GM23338 (cell line): ENCODE measurements around the gene FLNC. TPM values are rescaled to one million over a fixed set of nuclear protein-coding genes. Genes with fewer than 3 reads are reported as not detected.

Experiments
- ATAC-seq: fragments of 200-7000 bp; cut with Tn5 transposase; 3 replicates; pipeline ENCODE4 v1.9.1; 2020
- DNase-seq: peaks from one replicate; pipeline ENCODE4 v3.0.0-alpha.2; 2015; ENCODE audit warnings: low spot score
- H2AFZ ChIP-seq: fragments of 200-600 bp; sonication (generic); 2 replicates; pipeline ENCODE4 v1.8.0; 2016; ENCODE audit warnings: antibody characterized with exemption, mild to moderate bottlenecking, moderate library complexity
- H3F3A ChIP-seq: fragments of 200-600 bp; sonication (generic); replicated peaks from 2 replicates; pipeline ENCODE4 v1.8.0; 2017; ENCODE audit warnings: antibody characterized with exemption, mixed run types, low read depth
- H3K27ac ChIP-seq: fragments of 200-600 bp; sonication (generic); 2 replicates; pipeline ENCODE4 v1.6.1; 2016; ENCODE audit warnings: low read depth
- H3K27me3 ChIP-seq: fragments of 200-600 bp; sonication (generic); 2 replicates; pipeline ENCODE4 v1.8.0; 2016; ENCODE audit warnings: mild to moderate bottlenecking, mixed run types, moderate library complexity; ENCODE audit not compliant: insufficient read depth
- H3K36me3 ChIP-seq: fragments of 200-600 bp; sonication (generic); 2 replicates; pipeline ENCODE4 v1.8.0; 2016; ENCODE audit warnings: mild to moderate bottlenecking; ENCODE audit not compliant: insufficient read depth
- H3K4me1 ChIP-seq: fragments of 200-600 bp; sonication (generic); 2 replicates; pipeline ENCODE4 v1.8.0; 2016; ENCODE audit warnings: mild to moderate bottlenecking, moderate library complexity; ENCODE audit not compliant: insufficient read depth
- H3K4me2 ChIP-seq: fragments of 200-600 bp; sonication (generic); 2 replicates; pipeline ENCODE4 v1.7.1; 2017; ENCODE audit warnings: mixed run types
- H3K4me3 ChIP-seq: fragments of 200-600 bp; sonication (generic); 2 replicates; pipeline ENCODE4 v1.6.1; 2016; ENCODE audit warnings: mixed run types
- H3K79me2 ChIP-seq: fragments of 200-600 bp; sonication (generic); replicated peaks from 2 replicates; pipeline ENCODE4 v1.8.0; 2017; ENCODE audit warnings: mild to moderate bottlenecking; ENCODE audit not compliant: insufficient read depth
- H3K9me2 ChIP-seq: fragments of 200-600 bp; sonication (generic); 2 replicates; pipeline ENCODE4 v1.8.0; 2017; ENCODE audit not compliant: insufficient read depth
- H4K20me1 ChIP-seq: fragments of 200-600 bp; sonication (generic); replicated peaks from 2 replicates; pipeline ENCODE4 v1.8.0; 2017; ENCODE audit warnings: mild to moderate bottlenecking; ENCODE audit not compliant: insufficient read depth
- H3K27ac Mint-ChIP-seq: 2 replicates; pipeline ENCODE4 v1.8.0; 2020; ENCODE audit warnings: inconsistent platforms, mild to moderate bottlenecking, moderate library complexity, mixed read lengths
- H3K27me3 Mint-ChIP-seq: 3 replicates; pipeline ENCODE4 v1.8.0; 2022; ENCODE audit warnings: low read depth, mild to moderate bottlenecking, moderate library complexity, mixed read lengths, inconsistent platforms; ENCODE audit not compliant: insufficient read depth, poor library complexity
- H3K36me3 Mint-ChIP-seq: 3 replicates; pipeline ENCODE4 v1.8.0; 2021; ENCODE audit warnings: low read depth, mild to moderate bottlenecking, inconsistent platforms, moderate library complexity, mixed read lengths
- H3K4me1 Mint-ChIP-seq: 3 replicates; pipeline ENCODE4 v1.8.0; 2020; ENCODE audit warnings: mild to moderate bottlenecking, inconsistent platforms, mixed read lengths
- H3K4me3 Mint-ChIP-seq: 3 replicates; pipeline ENCODE4 v1.8.0; 2021; ENCODE audit warnings: moderate library complexity, mild to moderate bottlenecking, inconsistent platforms, mixed read lengths
- H3K9me3 Mint-ChIP-seq: 3 replicates; pipeline ENCODE4 v1.8.0; 2020; ENCODE audit warnings: moderate library complexity, mild to moderate bottlenecking, inconsistent platforms, mixed read lengths
- CREB1 ChIP-seq: fragments of 250-450 bp; sonication (Bioruptor Pico); IDR thresholded peaks from 2 replicates; pipeline ENCODE4 v1.5.0; 2020; ENCODE audit warnings: low read depth, mild to moderate bottlenecking, moderate library complexity
- EZH2 ChIP-seq: fragments of 200-600 bp; sonication (generic); IDR thresholded peaks from one replicate; pipeline ENCODE4 v1.8.0; 2017; ENCODE audit warnings: antibody characterized with exemption, mild to moderate bottlenecking, low read depth; ENCODE audit not compliant: unreplicated experiment
- EZH2phosphoT487 ChIP-seq: fragments of 200-600 bp; sonication (generic); IDR thresholded peaks from one replicate; pipeline ENCODE4 v1.8.1; 2018; ENCODE audit warnings: antibody characterized with exemption; ENCODE audit not compliant: unreplicated experiment
- JUNB ChIP-seq: IDR thresholded peaks from one replicate; pipeline ENCODE4 v1.6.1; 2016; ENCODE audit warnings: antibody characterized with exemption; ENCODE audit not compliant: unreplicated experiment
- NANOG ChIP-seq: IDR thresholded peaks from 2 replicates; pipeline ENCODE4 v1.6.1; 2016; ENCODE audit warnings: antibody characterized with exemption, borderline replicate concordance
- POLR2AphosphoS5 ChIP-seq: IDR thresholded peaks from 2 replicates; pipeline ENCODE4 v1.6.1; 2016; ENCODE audit warnings: antibody characterized with exemption, low read depth
- STAT1 ChIP-seq: IDR thresholded peaks from one replicate; pipeline ENCODE4 v1.6.1; 2016; ENCODE audit warnings: antibody characterized with exemption; ENCODE audit not compliant: unreplicated experiment
- ZNF114 ChIP-seq: fragments of 250-450 bp; sonication (Bioruptor Pico); IDR thresholded peaks from 2 replicates; pipeline ENCODE4 v1.5.0; 2020; ENCODE audit warnings: mild to moderate bottlenecking, moderate library complexity
- ZNF331 ChIP-seq: fragments of 250-450 bp; sonication (Bioruptor Pico); IDR thresholded peaks from 2 replicates; pipeline ENCODE4 v1.5.0; 2020; ENCODE audit warnings: low read depth, mild to moderate bottlenecking, moderate library complexity
- polyA plus RNA-seq: library from polyadenylated mRNA; unstranded; fragments of >200 nt; fragmentation: Nextera tagmentation; extraction: Ambion mirVana; gene quantifications from 2 replicates; pipeline ENCODE4 v1.2.1, GENCODE V29; 2016
- total RNA-seq: library from RNA; depleted of rRNA; stranded (reverse); fragments of >200 nt; shearing (Covaris generic); gene quantifications from 2 replicates; pipeline ENCODE4 v1.2.3, GENCODE V29; 2014
- TF ChIP-seq, protein P1 (sequence below), 2 experiments: fragments of 200-600 bp in 1 of 2; sonication (generic) in 1 of 2; conservative IDR thresholded peaks; 2 replicates each; pipeline versions ENCODE4 v1.5.1 to v1.6.1; 2016 to 2017; ENCODE audit warnings: antibody characterized with exemption in 2 of 2, low read depth in 2 of 2, mild to moderate bottlenecking in 2 of 2, moderate library complexity in 1 of 2
- TF ChIP-seq, protein P2 (sequence below): IDR thresholded peaks from one replicate; pipeline ENCODE4 v1.6.1; 2018; ENCODE audit warnings: antibody characterized with exemption; ENCODE audit not compliant: unreplicated experiment
- TF ChIP-seq, protein P3 (sequence below): fragments of 250-450 bp; sonication (Bioruptor Pico); IDR thresholded peaks from 2 replicates; pipeline ENCODE4 v1.5.0; 2020; ENCODE audit warnings: mild to moderate bottlenecking, moderate library complexity
- TF ChIP-seq, protein P4 (sequence below): IDR thresholded peaks from 2 replicates; pipeline ENCODE4 v1.6.1; 2016; ENCODE audit warnings: antibody characterized with exemption

The FLNC gene
- total and polyA plus RNA-seq, 2 experiments from 2014 or later, result 0.65 to 11.8 TPM

DNA sequence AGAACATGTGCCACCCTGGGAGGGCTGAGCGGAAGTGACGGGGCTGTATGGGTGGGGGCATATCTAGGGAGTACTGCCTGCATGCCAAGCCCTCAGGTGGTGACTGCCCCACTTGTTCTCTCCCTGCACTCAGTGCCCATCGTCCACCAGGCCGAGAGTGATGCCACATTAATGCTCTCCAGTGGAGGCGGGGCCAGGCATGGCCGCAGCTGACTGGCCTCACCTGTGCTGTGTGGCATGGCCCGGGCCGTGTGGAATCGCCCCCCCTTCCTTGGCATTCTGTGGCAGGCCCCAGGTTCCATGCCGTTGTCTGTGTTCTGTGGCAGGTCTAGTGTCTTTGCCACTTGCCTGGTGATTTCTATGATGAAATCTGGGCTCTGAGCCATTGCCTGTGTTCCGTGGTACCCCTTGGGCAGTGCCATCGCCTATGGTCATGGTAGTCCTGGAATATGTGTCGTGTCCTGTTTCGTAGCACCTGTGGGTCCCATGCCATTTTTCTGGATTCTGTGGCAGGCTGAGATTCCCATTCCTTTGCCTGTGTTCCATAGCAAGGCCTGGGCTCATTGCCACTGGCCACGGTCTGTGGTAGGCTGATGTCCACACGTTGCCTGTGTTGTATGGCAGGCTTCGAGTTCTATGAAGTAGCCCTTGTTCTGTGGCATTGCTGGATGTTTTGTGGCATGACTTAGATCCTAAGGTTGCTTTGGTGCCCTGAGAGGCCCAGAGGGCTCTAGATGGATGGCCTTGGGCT lies 8.9 kb downstream of the FLNC start:
- no peaks in the 10 kb centered on the region for H4K20me1 ChIP-seq
- no peaks in the 10 kb centered on the region for H3K79me2 ChIP-seq
- no peak overlapping the region for H3K4me3 Mint-ChIP-seq
- H3K36me3 ChIP-seq, result no peaks in the 10 kb centered on the region
- H3K9me2 ChIP-seq, result no peaks in the 10 kb centered on the region
- no peak overlapping the region for H3K27ac ChIP-seq
- peaks cover 12% of the 10 kb centered on the region for H3K27me3 Mint-ChIP-seq
- H2AFZ ChIP-seq, result no peak overlapping the region
- no peak overlapping the region for H3K4me2 ChIP-seq
- DNase-seq (no peak), ATAC-seq (no peak)
- H3K36me3 Mint-ChIP-seq, result no peaks in the 10 kb centered on the region; the same call in 2 of the 3 replicates
- H3K4me3 ChIP-seq, result no peak overlapping the region
- no peak overlapping the region for H3K27ac Mint-ChIP-seq
- peaks cover 4% of the 10 kb centered on the region; the same call in 1 of the 2 replicates for H3K4me1 ChIP-seq
- TF ChIP-seq, protein P1, sequence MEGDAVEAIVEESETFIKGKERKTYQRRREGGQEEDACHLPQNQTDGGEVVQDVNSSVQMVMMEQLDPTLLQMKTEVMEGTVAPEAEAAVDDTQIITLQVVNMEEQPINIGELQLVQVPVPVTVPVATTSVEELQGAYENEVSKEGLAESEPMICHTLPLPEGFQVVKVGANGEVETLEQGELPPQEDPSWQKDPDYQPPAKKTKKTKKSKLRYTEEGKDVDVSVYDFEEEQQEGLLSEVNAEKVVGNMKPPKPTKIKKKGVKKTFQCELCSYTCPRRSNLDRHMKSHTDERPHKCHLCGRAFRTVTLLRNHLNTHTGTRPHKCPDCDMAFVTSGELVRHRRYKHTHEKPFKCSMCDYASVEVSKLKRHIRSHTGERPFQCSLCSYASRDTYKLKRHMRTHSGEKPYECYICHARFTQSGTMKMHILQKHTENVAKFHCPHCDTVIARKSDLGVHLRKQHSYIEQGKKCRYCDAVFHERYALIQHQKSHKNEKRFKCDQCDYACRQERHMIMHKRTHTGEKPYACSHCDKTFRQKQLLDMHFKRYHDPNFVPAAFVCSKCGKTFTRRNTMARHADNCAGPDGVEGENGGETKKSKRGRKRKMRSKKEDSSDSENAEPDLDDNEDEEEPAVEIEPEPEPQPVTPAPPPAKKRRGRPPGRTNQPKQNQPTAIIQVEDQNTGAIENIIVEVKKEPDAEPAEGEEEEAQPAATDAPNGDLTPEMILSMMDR (conservative IDR thresholded peaks at IDR 0.05; ENCODE audit: low read depth in 2 of 2), result no peak
- TF ChIP-seq EZH2phosphoT487 (no peak), CREB1 (no peak), ZNF114 (CRISPR knock-in tag) (no peak), POLR2AphosphoS5 (no peak), ZNF331 (no peak), NANOG (no peak), STAT1 (no peak), EZH2 (no peak), JUNB (no peak)
- TF ChIP-seq, protein P2, sequence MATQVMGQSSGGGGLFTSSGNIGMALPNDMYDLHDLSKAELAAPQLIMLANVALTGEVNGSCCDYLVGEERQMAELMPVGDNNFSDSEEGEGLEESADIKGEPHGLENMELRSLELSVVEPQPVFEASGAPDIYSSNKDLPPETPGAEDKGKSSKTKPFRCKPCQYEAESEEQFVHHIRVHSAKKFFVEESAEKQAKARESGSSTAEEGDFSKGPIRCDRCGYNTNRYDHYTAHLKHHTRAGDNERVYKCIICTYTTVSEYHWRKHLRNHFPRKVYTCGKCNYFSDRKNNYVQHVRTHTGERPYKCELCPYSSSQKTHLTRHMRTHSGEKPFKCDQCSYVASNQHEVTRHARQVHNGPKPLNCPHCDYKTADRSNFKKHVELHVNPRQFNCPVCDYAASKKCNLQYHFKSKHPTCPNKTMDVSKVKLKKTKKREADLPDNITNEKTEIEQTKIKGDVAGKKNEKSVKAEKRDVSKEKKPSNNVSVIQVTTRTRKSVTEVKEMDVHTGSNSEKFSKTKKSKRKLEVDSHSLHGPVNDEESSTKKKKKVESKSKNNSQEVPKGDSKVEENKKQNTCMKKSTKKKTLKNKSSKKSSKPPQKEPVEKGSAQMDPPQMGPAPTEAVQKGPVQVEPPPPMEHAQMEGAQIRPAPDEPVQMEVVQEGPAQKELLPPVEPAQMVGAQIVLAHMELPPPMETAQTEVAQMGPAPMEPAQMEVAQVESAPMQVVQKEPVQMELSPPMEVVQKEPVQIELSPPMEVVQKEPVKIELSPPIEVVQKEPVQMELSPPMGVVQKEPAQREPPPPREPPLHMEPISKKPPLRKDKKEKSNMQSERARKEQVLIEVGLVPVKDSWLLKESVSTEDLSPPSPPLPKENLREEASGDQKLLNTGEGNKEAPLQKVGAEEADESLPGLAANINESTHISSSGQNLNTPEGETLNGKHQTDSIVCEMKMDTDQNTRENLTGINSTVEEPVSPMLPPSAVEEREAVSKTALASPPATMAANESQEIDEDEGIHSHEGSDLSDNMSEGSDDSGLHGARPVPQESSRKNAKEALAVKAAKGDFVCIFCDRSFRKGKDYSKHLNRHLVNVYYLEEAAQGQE, result no peak
- TF ChIP-seq, protein P3, sequence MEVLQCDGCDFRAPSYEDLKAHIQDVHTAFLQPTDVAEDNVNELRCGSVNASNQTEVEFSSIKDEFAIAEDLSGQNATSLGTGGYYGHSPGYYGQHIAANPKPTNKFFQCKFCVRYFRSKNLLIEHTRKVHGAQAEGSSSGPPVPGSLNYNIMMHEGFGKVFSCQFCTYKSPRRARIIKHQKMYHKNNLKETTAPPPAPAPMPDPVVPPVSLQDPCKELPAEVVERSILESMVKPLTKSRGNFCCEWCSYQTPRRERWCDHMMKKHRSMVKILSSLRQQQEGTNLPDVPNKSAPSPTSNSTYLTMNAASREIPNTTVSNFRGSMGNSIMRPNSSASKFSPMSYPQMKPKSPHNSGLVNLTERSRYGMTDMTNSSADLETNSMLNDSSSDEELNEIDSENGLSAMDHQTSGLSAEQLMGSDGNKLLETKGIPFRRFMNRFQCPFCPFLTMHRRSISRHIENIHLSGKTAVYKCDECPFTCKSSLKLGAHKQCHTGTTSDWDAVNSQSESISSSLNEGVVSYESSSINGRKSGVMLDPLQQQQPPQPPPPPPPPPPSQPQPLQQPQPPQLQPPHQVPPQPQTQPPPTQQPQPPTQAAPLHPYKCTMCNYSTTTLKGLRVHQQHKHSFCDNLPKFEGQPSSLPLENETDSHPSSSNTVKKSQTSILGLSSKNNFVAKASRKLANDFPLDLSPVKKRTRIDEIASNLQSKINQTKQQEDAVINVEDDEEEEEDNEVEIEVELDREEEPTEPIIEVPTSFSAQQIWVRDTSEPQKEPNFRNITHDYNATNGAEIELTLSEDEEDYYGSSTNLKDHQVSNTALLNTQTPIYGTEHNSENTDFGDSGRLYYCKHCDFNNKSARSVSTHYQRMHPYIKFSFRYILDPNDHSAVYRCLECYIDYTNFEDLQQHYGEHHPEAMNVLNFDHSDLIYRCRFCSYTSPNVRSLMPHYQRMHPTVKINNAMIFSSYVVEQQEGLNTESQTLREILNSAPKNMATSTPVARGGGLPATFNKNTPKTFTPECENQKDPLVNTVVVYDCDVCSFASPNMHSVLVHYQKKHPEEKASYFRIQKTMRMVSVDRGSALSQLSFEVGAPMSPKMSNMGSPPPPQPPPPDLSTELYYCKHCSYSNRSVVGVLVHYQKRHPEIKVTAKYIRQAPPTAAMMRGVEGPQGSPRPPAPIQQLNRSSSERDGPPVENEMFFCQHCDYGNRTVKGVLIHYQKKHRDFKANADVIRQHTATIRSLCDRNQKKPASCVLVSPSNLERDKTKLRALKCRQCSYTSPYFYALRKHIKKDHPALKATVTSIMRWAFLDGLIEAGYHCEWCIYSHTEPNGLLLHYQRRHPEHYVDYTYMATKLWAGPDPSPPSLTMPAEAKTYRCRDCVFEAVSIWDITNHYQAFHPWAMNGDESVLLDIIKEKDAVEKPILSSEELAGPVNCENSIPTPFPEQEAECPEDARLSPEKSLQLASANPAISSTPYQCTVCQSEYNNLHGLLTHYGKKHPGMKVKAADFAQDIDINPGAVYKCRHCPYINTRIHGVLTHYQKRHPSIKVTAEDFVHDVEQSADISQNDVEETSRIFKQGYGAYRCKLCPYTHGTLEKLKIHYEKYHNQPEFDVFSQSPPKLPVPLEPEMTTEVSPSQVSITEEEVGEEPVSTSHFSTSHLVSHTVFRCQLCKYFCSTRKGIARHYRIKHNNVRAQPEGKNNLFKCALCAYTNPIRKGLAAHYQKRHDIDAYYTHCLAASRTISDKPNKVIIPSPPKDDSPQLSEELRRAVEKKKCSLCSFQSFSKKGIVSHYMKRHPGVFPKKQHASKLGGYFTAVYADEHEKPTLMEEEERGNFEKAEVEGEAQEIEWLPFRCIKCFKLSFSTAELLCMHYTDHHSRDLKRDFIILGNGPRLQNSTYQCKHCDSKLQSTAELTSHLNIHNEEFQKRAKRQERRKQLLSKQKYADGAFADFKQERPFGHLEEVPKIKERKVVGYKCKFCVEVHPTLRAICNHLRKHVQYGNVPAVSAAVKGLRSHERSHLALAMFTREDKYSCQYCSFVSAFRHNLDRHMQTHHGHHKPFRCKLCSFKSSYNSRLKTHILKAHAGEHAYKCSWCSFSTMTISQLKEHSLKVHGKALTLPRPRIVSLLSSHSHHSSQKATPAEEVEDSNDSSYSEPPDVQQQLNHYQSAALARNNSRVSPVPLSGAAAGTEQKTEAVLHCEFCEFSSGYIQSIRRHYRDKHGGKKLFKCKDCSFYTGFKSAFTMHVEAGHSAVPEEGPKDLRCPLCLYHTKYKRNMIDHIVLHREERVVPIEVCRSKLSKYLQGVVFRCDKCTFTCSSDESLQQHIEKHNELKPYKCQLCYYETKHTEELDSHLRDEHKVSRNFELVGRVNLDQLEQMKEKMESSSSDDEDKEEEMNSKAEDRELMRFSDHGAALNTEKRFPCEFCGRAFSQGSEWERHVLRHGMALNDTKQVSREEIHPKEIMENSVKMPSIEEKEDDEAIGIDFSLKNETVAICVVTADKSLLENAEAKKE, result no peak
- TF ChIP-seq, protein P4, sequence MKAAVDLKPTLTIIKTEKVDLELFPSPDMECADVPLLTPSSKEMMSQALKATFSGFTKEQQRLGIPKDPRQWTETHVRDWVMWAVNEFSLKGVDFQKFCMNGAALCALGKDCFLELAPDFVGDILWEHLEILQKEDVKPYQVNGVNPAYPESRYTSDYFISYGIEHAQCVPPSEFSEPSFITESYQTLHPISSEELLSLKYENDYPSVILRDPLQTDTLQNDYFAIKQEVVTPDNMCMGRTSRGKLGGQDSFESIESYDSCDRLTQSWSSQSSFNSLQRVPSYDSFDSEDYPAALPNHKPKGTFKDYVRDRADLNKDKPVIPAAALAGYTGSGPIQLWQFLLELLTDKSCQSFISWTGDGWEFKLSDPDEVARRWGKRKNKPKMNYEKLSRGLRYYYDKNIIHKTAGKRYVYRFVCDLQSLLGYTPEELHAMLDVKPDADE, result no peak
- no peaks in the 10 kb centered on the region; the same call in 2 of the 3 replicates for H3K9me3 Mint-ChIP-seq
- no peaks in the 10 kb centered on the region for H3F3A ChIP-seq
- H3K4me1 Mint-ChIP-seq, result peaks cover 12% of the 10 kb centered on the region
- H3K27me3 ChIP-seq, result no peaks in the 10 kb centered on the region
